ENCODE measurements around the gene CCDC182. TPM values are rescaled to one million over a fixed set of nuclear protein-coding genes. Genes with fewer than 3 reads are reported as not detected.

The CCDC182 gene
- total RNA-seq, 1 donor from 2014 or later = not detected

Small RNA genes lying within 50 kb of the gene (small RNA-seq; reads per million reads assigned to genes)
- gene RN7SKP94 (ENCODE audit: low replicate concordance) = not detected

Other genes starting within 250 kb of the CCDC182 start
- gene MRPS23, start 104.7 kb upstream of the CCDC182 start, total RNA-seq = 17.7 TPM
- 9.1 TPM for gene CUEDC1, start 210.1 kb upstream of the CCDC182 start, total RNA-seq
- gene VEZF1, start 243.0 kb upstream of the CCDC182 start, total RNA-seq = 55.6 TPM